HEK293T (cell line): ENCODE results near the gene GHR.

Source experiments
- CTCF ChIA-PET: fragments of 350-600 bp; formaldehyde crosslinking; extraction: SDS; loops from one replicate; lab custom pipeline; 2021; ENCODE audit warnings: antibody characterized with exemption, inconsistent platforms; lab: Yijun Ruan, JAX
- POLR2A ChIA-PET: fragments of 350-600 bp; formaldehyde crosslinking; extraction: SDS; loops from one replicate; lab custom pipeline; 2020; ENCODE audit warnings: antibody characterized with exemption, inconsistent platforms; lab: Yijun Ruan, JAX
- DNase-seq: peaks from one replicate; pipeline ENCODE4 v3.0.0; 2012; ENCODE audit warnings: mixed read lengths; ENCODE audit errors: extremely low spot score
- ARNT ChIP-seq: fragments of 450-650 bp; IDR thresholded peaks from 2 replicates; pipeline ENCODE4 v1.6.1; 2017; ENCODE audit warnings: mild to moderate bottlenecking
- BHLHE40 ChIP-seq: fragments of 450-650 bp; IDR thresholded peaks from 2 replicates; pipeline ENCODE4 v1.6.1; 2016; ENCODE audit warnings: mild to moderate bottlenecking, moderate library complexity, borderline replicate concordance
- CTBP1 ChIP-seq: fragments of 450-650 bp; IDR thresholded peaks from 2 replicates; pipeline ENCODE4 v1.6.1; 2016; ENCODE audit warnings: borderline replicate concordance
- ELF4 ChIP-seq: fragments of 450-650 bp; IDR thresholded peaks from 2 replicates; pipeline ENCODE4 v1.6.1; 2017; ENCODE audit warnings: antibody characterized with exemption
- FOXA1 ChIP-seq: fragments of 450-650 bp; IDR thresholded peaks from 2 replicates; pipeline ENCODE4 v1.6.1; 2016; ENCODE audit warnings: mild to moderate bottlenecking
- FOXK2 ChIP-seq: fragments of 450-650 bp; IDR thresholded peaks from 2 replicates; pipeline ENCODE4 v1.6.1; 2016; ENCODE audit warnings: mild to moderate bottlenecking
- FOXM1 ChIP-seq: fragments of 450-650 bp; IDR thresholded peaks from 2 replicates; pipeline ENCODE4 v1.6.1; 2017; ENCODE audit warnings: mild to moderate bottlenecking, borderline replicate concordance
- HDGF ChIP-seq: fragments of 450-650 bp; IDR thresholded peaks from 2 replicates; pipeline ENCODE4 v1.6.1; 2017; ENCODE audit warnings: antibody characterized with exemption, borderline replicate concordance
- L3MBTL2 ChIP-seq: fragments of 450-650 bp; conservative IDR thresholded peaks from 2 replicates; pipeline ENCODE4 v1.6.1; 2016; ENCODE audit warnings: mild to moderate bottlenecking
- LEF1 ChIP-seq: fragments of 450-650 bp; IDR thresholded peaks from 2 replicates; pipeline ENCODE4 v1.6.1; 2017; ENCODE audit warnings: mild to moderate bottlenecking, borderline replicate concordance
- NFRKB ChIP-seq: fragments of 450-650 bp; IDR thresholded peaks from 2 replicates; pipeline ENCODE4 v1.6.1; 2016; ENCODE audit warnings: mild to moderate bottlenecking, moderate library complexity
- SP1 ChIP-seq: fragments of 450-650 bp; IDR thresholded peaks from 2 replicates; pipeline ENCODE4 v1.6.1; 2017
- SUZ12 ChIP-seq: fragments of 450-650 bp; IDR thresholded peaks from 2 replicates; pipeline ENCODE4 v1.6.1; 2016; ENCODE audit warnings: mild to moderate bottlenecking
- TARDBP ChIP-seq: fragments of 450-650 bp; IDR thresholded peaks from 2 replicates; pipeline ENCODE4 v1.6.1; 2016
- ZNF384 ChIP-seq: fragments of 450-650 bp; IDR thresholded peaks from 2 replicates; pipeline ENCODE4 v1.6.1; 2016
- TF ChIP-seq, protein P1 (sequence below): fragments of 450-650 bp; IDR thresholded peaks from 2 replicates; pipeline ENCODE4 v1.6.1; 2016

The GHR gene

GRCh38 chr5:42434047-42434724 lies 10.9 kb downstream of the GHR start:
- ChIA-PET POLR2A (no interaction called here), CTCF (interaction anchor here (0.6 kb wide), 1 partner anchor 1022 kb away, joined by 6 read pairs; no protein-coding TSS in a partner anchor)
- DNase-seq = no peak
- no peak for TF ChIP-seq ZNF384
- no peak for TF ChIP-seq FOXA1

- TF ChIP-seq NFRKB (no peak), BHLHE40 (no peak), FOXA1 (no peak), FOXK2 (no peak)
- ChIA-PET POLR2A (no interaction called here), CTCF (no interaction called here)
- DNase-seq = no peak
Observed at GRCh38 chr5:42436051-42436450, 12.8 kb downstream of the GHR start.

DNA sequence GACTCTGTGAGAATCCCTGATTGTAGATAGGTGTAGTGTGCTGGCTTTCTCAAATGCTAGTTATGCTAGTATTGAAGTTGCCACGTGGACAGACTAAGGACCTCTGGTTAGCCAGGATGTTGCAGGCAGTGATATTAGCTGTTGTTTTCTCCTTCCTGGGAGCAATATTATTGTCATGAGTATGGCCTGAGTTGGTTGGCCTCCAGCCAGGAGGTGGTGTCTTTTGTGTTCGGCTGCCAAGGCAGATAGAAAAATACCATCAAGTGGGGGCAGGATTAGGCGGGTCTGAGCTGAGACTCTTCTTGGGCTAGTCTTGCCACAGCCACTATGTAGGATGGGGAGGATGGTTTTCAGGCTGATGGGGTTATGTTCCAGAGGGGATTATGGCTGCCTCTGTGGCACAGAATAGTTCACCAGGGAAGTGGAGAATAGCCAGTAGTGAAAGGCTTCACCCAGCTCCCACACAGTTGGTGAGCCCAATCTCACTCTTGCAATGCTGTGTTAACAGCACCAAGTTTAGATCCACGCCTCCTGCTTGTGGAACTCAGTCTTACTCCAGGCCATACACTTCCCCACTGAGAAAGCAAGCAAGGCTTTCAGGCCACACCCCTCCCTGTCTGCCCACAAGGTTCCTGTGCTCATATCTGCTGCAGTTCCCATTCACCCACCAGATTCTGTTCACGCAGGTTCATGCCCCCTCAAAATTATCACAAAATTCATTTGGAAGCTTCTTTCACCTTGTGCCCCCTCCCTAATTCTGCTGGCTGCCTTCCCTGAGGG lies 31.2 kb downstream of the GHR start:
- ChIA-PET CTCF (no interaction called here), POLR2A (no interaction called here)
- no peak for TF ChIP-seq LEF1
- TF ChIP-seq TARDBP = no peak
- TF ChIP-seq SP1 = no peak
- TF ChIP-seq ZNF384 = no peak
- TF ChIP-seq, protein P1, sequence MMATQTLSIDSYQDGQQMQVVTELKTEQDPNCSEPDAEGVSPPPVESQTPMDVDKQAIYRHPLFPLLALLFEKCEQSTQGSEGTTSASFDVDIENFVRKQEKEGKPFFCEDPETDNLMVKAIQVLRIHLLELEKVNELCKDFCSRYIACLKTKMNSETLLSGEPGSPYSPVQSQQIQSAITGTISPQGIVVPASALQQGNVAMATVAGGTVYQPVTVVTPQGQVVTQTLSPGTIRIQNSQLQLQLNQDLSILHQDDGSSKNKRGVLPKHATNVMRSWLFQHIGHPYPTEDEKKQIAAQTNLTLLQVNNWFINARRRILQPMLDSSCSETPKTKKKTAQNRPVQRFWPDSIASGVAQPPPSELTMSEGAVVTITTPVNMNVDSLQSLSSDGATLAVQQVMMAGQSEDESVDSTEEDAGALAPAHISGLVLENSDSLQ = no peak
- no peak for TF ChIP-seq NFRKB
- no peak for TF ChIP-seq FOXM1
- TF ChIP-seq ARNT = no peak
- TF ChIP-seq ELF4 = no peak
- no peak for TF ChIP-seq HDGF
- no peak for TF ChIP-seq L3MBTL2
- TF ChIP-seq FOXA1 = no peak
- no peak for TF ChIP-seq CTBP1
- DNase-seq = no peak

DNA sequence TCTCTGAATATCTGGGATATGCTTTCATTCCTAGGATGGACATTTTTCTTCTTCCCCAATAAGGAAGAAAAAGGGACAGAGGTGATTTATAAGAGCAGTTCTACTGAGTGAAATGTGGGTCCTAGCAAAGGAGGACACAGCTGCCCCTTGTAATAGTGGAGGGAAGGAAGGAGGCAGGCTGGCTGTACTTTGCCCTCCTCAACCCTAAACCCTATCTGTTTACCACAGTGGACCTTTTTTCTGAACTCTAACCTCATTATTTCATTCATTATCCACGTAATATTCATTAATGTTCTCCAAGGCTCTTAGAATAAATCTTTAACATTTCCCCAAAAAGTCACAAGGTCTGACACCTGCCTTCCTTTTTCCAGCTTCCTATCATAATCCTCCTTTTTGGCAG lies 37.8 kb downstream of the GHR start:
- ChIA-PET POLR2A (no interaction called here), CTCF (no interaction called here)
- DNase-seq = no peak
- no peak for TF ChIP-seq CTBP1
- no peak for TF ChIP-seq SP1

- POLR2A ChIA-PET = no interaction called here
- DNase-seq = no peak
- TF ChIP-seq FOXK2 = no peak
- TF ChIP-seq SUZ12 = no peak
- TF ChIP-seq TARDBP = no peak
- TF ChIP-seq ELF4 = no peak
- no peak for TF ChIP-seq CTBP1
- no peak for TF ChIP-seq ARNT
- TF ChIP-seq SP1 = no peak
- TF ChIP-seq, protein P1 = no peak
- TF ChIP-seq LEF1 = no peak
- TF ChIP-seq HDGF = no peak
- no peak for TF ChIP-seq FOXA1
- no peak for TF ChIP-seq NFRKB
- TF ChIP-seq L3MBTL2 = no peak
- no peak for TF ChIP-seq FOXM1
- TF ChIP-seq ZNF384 = no peak
- no peak for TF ChIP-seq BHLHE40
- CTCF ChIA-PET = no interaction called here
Observed at GRCh38 chr5:42461507-42461906, 38.3 kb downstream of the GHR start.

DNA sequence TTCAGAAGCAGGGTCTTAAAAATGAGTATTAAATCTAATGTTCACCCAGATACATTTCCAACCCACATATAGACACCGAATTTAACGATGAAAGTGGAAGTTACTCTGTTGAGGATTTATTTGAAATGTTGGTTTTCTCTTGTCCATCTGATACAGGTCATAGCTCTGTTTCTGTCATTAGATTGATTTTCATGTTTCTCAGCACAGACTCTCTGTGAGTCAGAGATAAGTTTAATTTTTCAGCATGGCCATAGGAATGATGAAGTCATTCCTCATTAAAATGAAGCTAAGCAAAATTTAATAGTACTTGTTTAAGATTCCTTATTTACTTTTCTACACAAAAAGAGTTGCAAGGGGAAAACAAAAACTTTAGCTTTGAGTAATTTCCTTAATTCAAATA lies 38.8 kb downstream of the GHR start:
- POLR2A ChIA-PET = no interaction called here
- CTCF ChIA-PET = no interaction called here

More for the DNA sequence above, 38.8 kb downstream of the GHR start:
- TF ChIP-seq ELF4 (no peak), BHLHE40 (no peak), SUZ12 (no peak), SP1 (no peak)
- TF ChIP-seq, protein P1 = no peak
- DNase-seq = no peak
